Posterior vena cava (tissue), 2 donors: ENCODE measurements around the gene SGCD. TPM values are rescaled to one million over a fixed set of nuclear protein-coding genes. Genes with fewer than 3 reads are reported as not detected.
A peak's percentile ranks its signal among the peaks of the same experiment; 100 is the strongest.

Source experiments
- DNase-seq: peaks from one replicate; pipeline ENCODE4 v3.0.0-alpha.2; 2020; ENCODE audit warnings: low spot score
- intact Hi-C, 2 donors: fragments of 100-400 bp; cut with DNase I; formaldehyde crosslinking; loops; one replicate each; pipeline versions ENCODE4 v1.14.1 to v1.14.2; 2022 to 2023
- long read RNA-seq, 2 donors: library from polyadenylated mRNA; unstranded; transcript quantifications; one replicate each; pipeline ENCODE4 v2.0.0, GENCODE V29; 2020 to 2021
- total RNA-seq, 2 donors: library from RNA; stranded (reverse); fragmentation: NEBNext Ultra II Directional; extraction: Animal tissue kit (Norgen Biotek cat#: 25700); gene quantifications; one replicate each; pipeline ENCODE4 v1.2.1, GENCODE V29; 2021
- donor health status: DM: yes; HTN: yes; CAD: no.
- donor health status: DM: yes; HTN: yes; CAD: no.

SGCD gene
- total RNA-seq: 10 to 100 TPM; 31.2 to 56.3 TPM
- long read RNA-seq, donor 1, partial matches to known transcripts: 0 of 11 reads
- long read RNA-seq, donor 1, other reads (novel, unspliced or antisense): 11 of 11 reads
- long read RNA-seq, donor 2, partial matches to known transcripts: 10 of 30 reads
- long read RNA-seq, donor 2, other reads (novel, unspliced or antisense): 20 of 30 reads

- DNase-seq: peak; percentile 93
- intact Hi-C loops: no loop called here
These were observed at the start of gene SGCD for GRCh38 chr5:156326718-156327259. Gene SGCD (plus strand): TSS chr5:156327164.

- intact Hi-C loops: no loop called here
- no peak for DNase-seq
These were observed 49.7 kb upstream of the SGCD start for GRCh38 chr5:156277290-156277689.

- intact Hi-C loops: no loop called here
- DNase-seq: no peak
These were observed 31.5 kb upstream of the SGCD start for GRCh38 chr5:156295431-156295830.

- intact Hi-C loops: no loop called here
- DNase-seq: no peak
These were observed 16.8 kb upstream of the SGCD start for GRCh38 chr5:156310115-156310514.

- intact Hi-C loops: no loop called here
- DNase-seq: no peak
These were observed 13.9 kb upstream of the SGCD start for GRCh38 chr5:156312897-156313694.

GRCh38 chr5:156314416-156314815 lies 12.5 kb upstream of the SGCD start:
- DNase-seq: no peak
- intact Hi-C loops: no loop called here

GRCh38 chr5:156322666-156323065 lies 4.3 kb upstream of the SGCD start:
- intact Hi-C loops: no loop called here
- no peak for DNase-seq

- no peak for DNase-seq
- intact Hi-C loops: no loop called here
These were observed 332 bp downstream of the SGCD start for GRCh38 chr5:156327296-156327695.

- no peak for DNase-seq
- intact Hi-C loops: no loop called here
These were observed 1.2 kb downstream of the SGCD start for GRCh38 chr5:156328161-156328560.

GRCh38 chr5:156328766-156329165 lies 1.8 kb downstream of the SGCD start:
- no peak for DNase-seq
- intact Hi-C loops: no loop called here

GRCh38 chr5:156329171-156329611 lies 2.2 kb downstream of the SGCD start:
- intact Hi-C loops: no loop called here
- no peak for DNase-seq

- intact Hi-C loops: loop anchor here in 1 of 2 donors (10.0 kb wide), 1 partner anchor 254 kb away; no protein-coding TSS in a partner anchor
- DNase-seq: no peak
These were observed 3.3 kb downstream of the SGCD start for GRCh38 chr5:156330141-156330870.

- DNase-seq: no peak
- intact Hi-C loops: loop anchor here in 1 of 2 donors (10.0 kb wide), 1 partner anchor 254 kb away; no protein-coding TSS in a partner anchor
These were observed 4.2 kb downstream of the SGCD start for GRCh38 chr5:156331181-156331580.

- intact Hi-C loops: loop anchor here in 1 of 2 donors (10.0 kb wide), 1 partner anchor 253 kb away; no protein-coding TSS in a partner anchor
- no peak for DNase-seq
These were observed 4.9 kb downstream of the SGCD start for GRCh38 chr5:156331845-156332244.

GRCh38 chr5:156332245-156332644 lies 5.3 kb downstream of the SGCD start:
- intact Hi-C loops: loop anchor here in 1 of 2 donors (10.0 kb wide), 1 partner anchor 253 kb away; no protein-coding TSS in a partner anchor

GRCh38 chr5:156339139-156339841 lies 12.3 kb downstream of the SGCD start:
- intact Hi-C loops: loop anchor here in 1 of 2 donors (10.0 kb wide), 1 partner anchor 246 kb away; no protein-coding TSS in a partner anchor
- DNase-seq: no peak

More at GRCh38 chr5:156332245-156332644, 5.3 kb downstream of the SGCD start:
- DNase-seq: no peak

GRCh38 chr5:156340893-156341292 lies 13.9 kb downstream of the SGCD start:
- no peak for DNase-seq
- intact Hi-C loops: no loop called here

- intact Hi-C loops: no loop called here
- no peak for DNase-seq
These were observed 23.3 kb downstream of the SGCD start for GRCh38 chr5:156350256-156350655.

GRCh38 chr5:156351423-156351822 lies 24.5 kb downstream of the SGCD start:
- no peak for DNase-seq
- intact Hi-C loops: no loop called here
